ENCODE data around the gene JAKMIP1.

Gene JAKMIP1

DNA sequence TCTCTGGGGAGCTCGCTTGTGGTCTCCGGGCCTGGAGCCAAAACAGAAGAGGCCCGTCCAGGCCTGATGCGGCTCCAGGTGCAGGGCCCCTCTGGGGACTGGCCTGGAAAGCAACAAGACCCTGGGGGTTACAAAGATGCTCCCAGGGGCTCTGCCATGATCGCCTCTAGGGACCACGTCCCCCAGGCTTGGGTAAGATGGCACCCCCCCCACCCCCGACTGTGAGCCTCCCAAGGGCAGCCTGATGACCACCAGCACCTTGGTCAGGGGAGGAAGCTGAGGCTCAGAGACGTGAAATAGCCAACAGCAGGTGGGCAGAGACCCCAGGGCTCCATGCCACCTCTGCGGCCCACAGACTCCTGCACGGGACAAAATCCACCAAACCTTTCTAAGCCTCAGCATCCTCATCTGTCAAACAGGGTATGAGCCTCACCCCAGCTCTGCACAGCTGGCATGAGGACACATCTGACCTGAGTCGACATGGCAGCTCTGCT lies 207.5 kb downstream of the JAKMIP1 start:
- H3K36me3 ChIP-seq (ENCODE audit: control insufficient read depth, low read length), result no peaks in the 10 kb centered on the region
- no peak overlapping the region for H3K27ac ChIP-seq (ENCODE audit: low read depth, low read length)
- no peaks in the 10 kb centered on the region for H4K20me1 ChIP-seq (ENCODE audit: control insufficient read depth, insufficient read depth, low read depth, low read length)
- no peaks in the 10 kb centered on the region for H3K79me2 ChIP-seq (ENCODE audit: control insufficient read depth, low read length)
- H3K4me3 ChIP-seq (ENCODE audit: low read length), result no peak overlapping the region
- no peak overlapping the region for H3K4me2 ChIP-seq (ENCODE audit: low read length)
- H3K9me3 ChIP-seq (ENCODE audit: control insufficient read depth, insufficient read depth, low read length), result no peaks in the 10 kb centered on the region
- no peak for TF ChIP-seq EZH2phosphoT487 (IDR thresholded peaks at IDR 0.05; ENCODE audit: borderline replicate concordance, low read length)
- TF ChIP-seq, protein P1, sequence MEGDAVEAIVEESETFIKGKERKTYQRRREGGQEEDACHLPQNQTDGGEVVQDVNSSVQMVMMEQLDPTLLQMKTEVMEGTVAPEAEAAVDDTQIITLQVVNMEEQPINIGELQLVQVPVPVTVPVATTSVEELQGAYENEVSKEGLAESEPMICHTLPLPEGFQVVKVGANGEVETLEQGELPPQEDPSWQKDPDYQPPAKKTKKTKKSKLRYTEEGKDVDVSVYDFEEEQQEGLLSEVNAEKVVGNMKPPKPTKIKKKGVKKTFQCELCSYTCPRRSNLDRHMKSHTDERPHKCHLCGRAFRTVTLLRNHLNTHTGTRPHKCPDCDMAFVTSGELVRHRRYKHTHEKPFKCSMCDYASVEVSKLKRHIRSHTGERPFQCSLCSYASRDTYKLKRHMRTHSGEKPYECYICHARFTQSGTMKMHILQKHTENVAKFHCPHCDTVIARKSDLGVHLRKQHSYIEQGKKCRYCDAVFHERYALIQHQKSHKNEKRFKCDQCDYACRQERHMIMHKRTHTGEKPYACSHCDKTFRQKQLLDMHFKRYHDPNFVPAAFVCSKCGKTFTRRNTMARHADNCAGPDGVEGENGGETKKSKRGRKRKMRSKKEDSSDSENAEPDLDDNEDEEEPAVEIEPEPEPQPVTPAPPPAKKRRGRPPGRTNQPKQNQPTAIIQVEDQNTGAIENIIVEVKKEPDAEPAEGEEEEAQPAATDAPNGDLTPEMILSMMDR (IDR thresholded peaks at IDR 0.05; ENCODE audit: low read depth, low read length, poor library complexity, severe bottlenecking), result no peak
- H3K9me2 ChIP-seq (replicated peaks; ENCODE audit: control insufficient read depth, low read length), result no peaks in the 10 kb centered on the region
- H3K27me3 ChIP-seq (ENCODE audit: control insufficient read depth, low read length), result no peaks in the 10 kb centered on the region
- no peaks in the 10 kb centered on the region for H3F3A ChIP-seq (ENCODE audit: control insufficient read depth, insufficient read depth)
- peaks cover 8% of the 10 kb centered on the region for H3K4me1 ChIP-seq (ENCODE audit: control insufficient read depth, low read length)

DNA sequence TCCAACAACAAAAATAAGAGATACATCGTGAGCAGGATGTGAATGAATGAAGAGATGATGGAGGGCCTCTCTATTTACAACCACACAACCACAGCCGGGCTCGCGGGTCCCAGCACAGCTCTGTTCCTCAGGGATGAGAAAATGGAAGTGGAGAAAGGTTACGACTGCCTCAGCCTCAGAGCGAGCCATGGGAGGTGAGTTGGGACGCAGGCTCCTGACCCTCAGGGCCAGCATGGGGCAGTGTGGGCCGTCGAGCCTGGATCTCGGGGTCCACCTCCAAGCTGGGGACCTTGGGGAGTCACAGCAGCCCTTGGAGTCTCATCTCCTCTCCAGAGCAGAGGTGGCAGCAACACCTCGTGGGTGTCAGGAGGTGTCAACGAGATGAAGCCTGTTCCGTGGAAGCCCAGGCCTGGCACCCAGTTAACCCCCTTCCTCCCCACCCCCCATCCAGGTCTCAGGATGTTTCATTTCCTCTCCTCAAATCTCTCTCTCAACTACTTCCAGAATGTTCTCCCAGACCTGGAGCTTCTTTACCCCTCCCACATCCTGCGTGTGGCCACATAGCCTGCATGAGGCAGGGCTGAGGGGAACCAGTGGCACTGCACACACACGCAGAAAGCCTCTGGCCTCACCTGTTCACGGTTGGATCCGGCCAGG lies 208.1 kb downstream of the JAKMIP1 start:
- no peaks in the 10 kb centered on the region for H3K9me2 ChIP-seq (replicated peaks; ENCODE audit: control insufficient read depth, low read length)
- no peaks in the 10 kb centered on the region for H3K27me3 ChIP-seq (ENCODE audit: control insufficient read depth, low read length)
- H3K4me2 ChIP-seq (ENCODE audit: low read length), result no peak overlapping the region
- peaks cover 8% of the 10 kb centered on the region for H3K4me1 ChIP-seq (ENCODE audit: control insufficient read depth, low read length)
- no peak overlapping the region for H3K27ac ChIP-seq (ENCODE audit: low read depth, low read length)
- H3K79me2 ChIP-seq (ENCODE audit: control insufficient read depth, low read length), result no peaks in the 10 kb centered on the region
- no peaks in the 10 kb centered on the region for H3F3A ChIP-seq (ENCODE audit: control insufficient read depth, insufficient read depth)
- TF ChIP-seq, protein P1 (IDR thresholded peaks at IDR 0.05; ENCODE audit: low read depth, low read length, poor library complexity, severe bottlenecking), result no peak
- no peak for TF ChIP-seq EZH2phosphoT487 (IDR thresholded peaks at IDR 0.05; ENCODE audit: borderline replicate concordance, low read length)
- H3K36me3 ChIP-seq (ENCODE audit: control insufficient read depth, low read length), result no peaks in the 10 kb centered on the region
- H4K20me1 ChIP-seq (ENCODE audit: control insufficient read depth, insufficient read depth, low read depth, low read length), result no peaks in the 10 kb centered on the region
- H3K4me3 ChIP-seq (ENCODE audit: low read length), result no peak overlapping the region
- H3K9me3 ChIP-seq (ENCODE audit: control insufficient read depth, insufficient read depth, low read length), result no peaks in the 10 kb centered on the region

DNA sequence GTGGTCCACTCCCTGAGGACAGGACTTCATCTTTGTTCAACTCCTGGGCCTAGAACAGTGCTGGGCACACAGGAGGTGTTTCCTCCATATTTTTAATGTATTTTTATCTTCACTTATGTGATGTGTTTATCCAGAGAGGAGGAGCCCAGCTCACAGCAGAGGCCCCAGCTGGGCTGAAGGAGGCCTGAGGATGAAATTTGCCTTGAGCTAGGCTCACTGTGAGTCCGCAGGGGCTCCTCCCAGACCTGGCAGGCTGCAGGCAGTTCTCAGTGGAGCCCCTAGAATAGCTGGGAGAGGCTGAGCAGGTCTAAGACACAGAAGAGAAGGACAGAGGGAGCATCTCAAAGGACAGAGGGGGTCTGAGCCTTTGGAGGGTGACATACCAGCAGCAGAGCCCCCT lies 208.9 kb downstream of the JAKMIP1 start:
- peaks cover 8% of the 10 kb centered on the region for H3K4me1 ChIP-seq (ENCODE audit: control insufficient read depth, low read length)

More for the DNA sequence above, 208.9 kb downstream of the JAKMIP1 start:
- TF ChIP-seq, protein P1 (IDR thresholded peaks at IDR 0.05; ENCODE audit: low read depth, low read length, poor library complexity, severe bottlenecking), result no peak
- TF ChIP-seq EZH2phosphoT487 (IDR thresholded peaks at IDR 0.05; ENCODE audit: borderline replicate concordance, low read length), result no peak
- no peaks in the 10 kb centered on the region for H3K9me3 ChIP-seq (ENCODE audit: control insufficient read depth, insufficient read depth, low read length)
- no peak overlapping the region for H3K4me3 ChIP-seq (ENCODE audit: low read length)
- no peaks in the 10 kb centered on the region for H3K27me3 ChIP-seq (ENCODE audit: control insufficient read depth, low read length)
- H3K79me2 ChIP-seq (ENCODE audit: control insufficient read depth, low read length), result no peaks in the 10 kb centered on the region
- H3K9me2 ChIP-seq (replicated peaks; ENCODE audit: control insufficient read depth, low read length), result no peaks in the 10 kb centered on the region
- H3F3A ChIP-seq (ENCODE audit: control insufficient read depth, insufficient read depth), result no peaks in the 10 kb centered on the region
- no peaks in the 10 kb centered on the region for H4K20me1 ChIP-seq (ENCODE audit: control insufficient read depth, insufficient read depth, low read depth, low read length)
- H3K4me2 ChIP-seq (ENCODE audit: low read length), result no peak overlapping the region
- H3K27ac ChIP-seq (ENCODE audit: low read depth, low read length), result no peak overlapping the region
- H3K36me3 ChIP-seq (ENCODE audit: control insufficient read depth, low read length), result no peaks in the 10 kb centered on the region
